ENCODE measurements around the gene DYRK1A. TPM values are rescaled to one million over a fixed set of nuclear protein-coding genes. Genes with fewer than 3 reads are reported as not detected.

Gene DYRK1A
- total RNA-seq, 2 experiments from 2014 or later: 109 to 122 TPM

DNA sequence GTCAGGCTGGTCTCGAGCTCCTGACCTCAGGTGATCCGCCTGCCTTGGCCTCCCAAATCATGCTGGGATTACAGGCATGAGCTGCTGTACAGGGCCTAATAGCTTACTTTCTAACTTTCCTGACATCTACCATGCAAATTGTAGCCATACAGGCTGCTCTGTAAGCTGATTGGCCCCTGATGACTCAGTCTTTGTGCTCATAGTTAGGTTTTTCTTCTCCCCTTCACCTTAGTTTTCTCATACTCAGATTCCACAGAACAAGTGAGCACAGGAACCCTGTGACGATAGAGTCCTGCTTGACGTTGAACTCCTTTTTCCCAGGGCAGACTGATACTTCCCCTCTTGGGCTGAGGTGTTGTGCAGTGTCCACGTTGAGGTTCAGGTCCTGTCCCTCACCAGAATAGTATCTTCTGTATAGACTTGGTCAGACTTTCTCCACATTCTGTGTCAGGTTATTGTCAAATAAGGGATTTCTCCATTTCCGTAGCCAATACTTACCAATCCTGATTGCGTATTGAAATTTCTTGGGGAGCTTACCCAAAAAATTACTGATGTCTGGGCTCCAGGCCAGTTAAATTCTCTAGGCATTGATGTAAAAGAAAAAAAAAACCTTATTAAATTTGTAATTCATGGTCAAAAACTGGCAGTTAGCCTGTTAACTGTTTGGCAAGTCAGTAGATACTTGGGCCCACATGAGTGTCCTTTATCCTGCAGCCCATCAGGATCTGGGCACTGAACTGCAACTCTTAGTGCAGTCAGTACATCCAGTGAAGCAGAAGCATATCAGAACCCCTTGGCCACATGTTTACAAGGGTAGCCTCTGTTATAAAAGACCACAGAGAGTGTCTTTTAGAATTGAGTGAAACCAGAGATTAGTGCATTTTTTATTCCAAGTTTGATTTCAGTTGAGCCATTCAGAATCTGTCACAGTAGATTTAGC, 118.2 kb downstream of the DYRK1A start:
- Mint-ChIP-seq H3K27ac (no peak overlapping the region), H3K4me3 (no peak overlapping the region), H3K4me1 (peaks cover 9% of the 10 kb centered on the region), H3K36me3 (peaks cover 22% of the 10 kb centered on the region), H3K27me3 (no peaks in the 10 kb centered on the region), H3K9me3 (no peaks in the 10 kb centered on the region)
- ATAC-seq (ENCODE audit: low read depth) (no peak), DNase-seq (no peak)
- POLR2A ChIA-PET: no interaction called here

DNA sequence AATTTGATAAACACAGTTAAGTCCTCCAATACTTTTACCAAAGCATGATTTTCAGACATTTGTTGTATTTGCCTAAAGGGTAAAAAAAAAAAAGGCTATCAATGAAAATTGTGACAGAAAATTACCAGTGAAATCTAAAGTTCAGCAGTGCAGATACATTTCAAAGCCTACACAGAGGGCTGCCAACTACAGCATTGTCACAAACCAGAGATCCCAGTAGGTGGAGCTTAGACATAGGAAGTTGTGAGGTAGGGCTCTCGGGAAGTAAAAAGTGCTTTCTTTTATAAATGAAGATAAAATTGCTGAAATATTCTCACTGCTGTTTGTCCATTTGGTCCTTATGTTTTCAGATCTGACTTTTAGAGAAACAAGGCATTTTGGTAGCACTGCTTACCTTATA, 123.0 kb downstream of the DYRK1A start:
- POLR2A ChIA-PET: no interaction called here
- peaks cover 23% of the 10 kb centered on the region for H3K36me3 Mint-ChIP-seq

DNA sequence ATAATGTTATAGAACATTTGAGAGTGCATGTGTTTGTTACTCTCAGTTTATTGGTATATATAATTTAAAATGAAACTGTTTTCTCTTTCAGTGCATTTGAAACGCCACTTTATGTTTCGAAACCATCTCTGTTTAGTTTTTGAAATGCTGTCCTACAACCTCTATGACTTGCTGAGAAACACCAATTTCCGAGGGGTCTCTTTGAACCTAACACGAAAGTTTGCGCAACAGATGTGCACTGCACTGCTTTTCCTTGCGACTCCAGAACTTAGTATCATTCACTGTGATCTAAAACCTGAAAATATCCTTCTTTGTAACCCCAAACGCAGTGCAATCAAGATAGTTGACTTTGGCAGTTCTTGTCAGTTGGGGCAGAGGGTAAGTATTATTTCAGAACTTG, 123.5 kb downstream of the DYRK1A start:
- H3K4me1 Mint-ChIP-seq: peaks cover 11% of the 10 kb centered on the region
- no peak for DNase-seq
- ATAC-seq (ENCODE audit: low read depth): no peak
- H3K27ac Mint-ChIP-seq: no peak overlapping the region
- H3K9me3 Mint-ChIP-seq: no peaks in the 10 kb centered on the region
- no peaks in the 10 kb centered on the region for H3K27me3 Mint-ChIP-seq
- H3K36me3 Mint-ChIP-seq: peaks cover 19% of the 10 kb centered on the region
- no peak overlapping the region for H3K4me3 Mint-ChIP-seq
- POLR2A ChIA-PET: no interaction called here

More for the DNA sequence above, 123.0 kb downstream of the DYRK1A start:
- H3K9me3 Mint-ChIP-seq: no peaks in the 10 kb centered on the region
- H3K4me3 Mint-ChIP-seq: no peak overlapping the region
- no peaks in the 10 kb centered on the region for H3K27me3 Mint-ChIP-seq
- no peak overlapping the region for H3K27ac Mint-ChIP-seq
- DNase-seq: no peak
- no peak for ATAC-seq (ENCODE audit: low read depth)
- peaks cover 13% of the 10 kb centered on the region for H3K4me1 Mint-ChIP-seq

DNA sequence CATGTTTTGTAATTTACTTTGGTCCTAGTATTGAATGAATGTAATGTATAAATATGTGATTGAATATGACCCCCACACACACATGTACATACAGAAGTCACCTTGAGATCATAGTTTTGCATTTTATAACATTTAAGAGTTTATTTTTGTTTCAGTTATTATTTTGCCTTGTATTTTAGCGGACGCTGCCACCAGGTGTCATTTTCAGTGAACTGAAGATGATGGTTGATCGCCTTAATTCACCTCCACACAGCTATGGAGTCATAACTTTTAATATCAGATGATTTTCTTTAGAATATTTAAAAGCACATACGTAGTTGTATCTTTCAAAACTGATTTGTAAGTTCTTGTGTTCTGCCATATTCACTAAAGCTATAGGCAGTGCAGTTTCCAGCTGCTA, 130.4 kb downstream of the DYRK1A start:
- POLR2A ChIA-PET: no interaction called here
- Mint-ChIP-seq H3K27me3 (no peaks in the 10 kb centered on the region), H3K27ac (no peak overlapping the region), H3K4me1 (peaks cover 13% of the 10 kb centered on the region), H3K9me3 (peaks cover 1% of the 10 kb centered on the region), H3K4me3 (no peak overlapping the region), H3K36me3 (peaks cover 33% of the 10 kb centered on the region)
- ATAC-seq (ENCODE audit: low read depth) (no peak), DNase-seq (no peak)

DNA sequence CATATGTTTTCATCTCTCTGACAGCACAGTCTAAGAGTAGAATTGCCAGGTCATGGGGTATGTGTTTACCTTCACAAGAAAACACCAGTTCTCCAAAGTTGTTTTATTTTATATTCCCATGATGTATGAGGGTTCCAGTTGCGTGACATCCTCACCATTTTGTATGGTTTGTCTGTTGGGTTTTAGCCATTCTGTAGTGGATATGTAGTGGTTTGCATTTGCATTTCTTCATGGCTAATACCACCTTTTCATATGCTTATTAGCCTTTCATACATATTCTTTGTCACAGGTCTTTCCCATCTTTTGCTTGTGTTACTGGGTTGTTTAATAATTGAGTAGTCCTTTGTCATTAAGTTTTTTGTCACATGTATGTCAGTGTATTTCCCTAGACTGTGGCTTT, 132.1 kb downstream of the DYRK1A start:
- peaks cover 15% of the 10 kb centered on the region for H3K4me1 Mint-ChIP-seq
- H3K9me3 Mint-ChIP-seq: peaks cover 1% of the 10 kb centered on the region
- ATAC-seq (ENCODE audit: low read depth) (no peak), DNase-seq (no peak)
- H3K4me3 Mint-ChIP-seq: no peak overlapping the region
- H3K27ac Mint-ChIP-seq: no peak overlapping the region
- POLR2A ChIA-PET: no interaction called here
- no peaks in the 10 kb centered on the region for H3K27me3 Mint-ChIP-seq
- peaks cover 38% of the 10 kb centered on the region for H3K36me3 Mint-ChIP-seq

DNA sequence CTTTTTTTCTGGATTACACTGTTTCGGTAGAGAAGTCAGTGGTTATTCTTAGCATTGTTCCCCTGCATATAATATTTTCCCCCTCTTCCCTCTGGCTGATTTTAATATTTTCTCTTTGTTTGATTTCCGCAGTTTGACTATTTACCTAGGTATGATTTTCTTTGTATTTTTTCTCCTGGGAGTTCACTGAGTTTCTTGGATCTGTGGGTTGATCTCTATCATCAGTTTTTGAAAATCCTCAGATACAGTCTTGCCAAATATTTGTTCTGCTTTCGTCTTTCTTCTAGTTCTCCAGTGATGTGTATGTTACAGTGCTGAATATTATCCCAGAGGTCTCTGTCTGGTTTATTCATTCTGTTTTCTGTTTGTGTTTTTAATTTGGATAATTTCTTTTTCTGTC, 136.4 kb downstream of the DYRK1A start:
- H3K4me3 Mint-ChIP-seq: no peak overlapping the region
- peaks cover 1% of the 10 kb centered on the region for H3K9me3 Mint-ChIP-seq
- DNase-seq: no peak
- H3K27ac Mint-ChIP-seq: no peak overlapping the region
- POLR2A ChIA-PET: no interaction called here
- peaks cover 52% of the 10 kb centered on the region for H3K36me3 Mint-ChIP-seq
- no peaks in the 10 kb centered on the region for H3K27me3 Mint-ChIP-seq
- H3K4me1 Mint-ChIP-seq: peaks cover 16% of the 10 kb centered on the region
- no peak for ATAC-seq (ENCODE audit: low read depth)

DNA sequence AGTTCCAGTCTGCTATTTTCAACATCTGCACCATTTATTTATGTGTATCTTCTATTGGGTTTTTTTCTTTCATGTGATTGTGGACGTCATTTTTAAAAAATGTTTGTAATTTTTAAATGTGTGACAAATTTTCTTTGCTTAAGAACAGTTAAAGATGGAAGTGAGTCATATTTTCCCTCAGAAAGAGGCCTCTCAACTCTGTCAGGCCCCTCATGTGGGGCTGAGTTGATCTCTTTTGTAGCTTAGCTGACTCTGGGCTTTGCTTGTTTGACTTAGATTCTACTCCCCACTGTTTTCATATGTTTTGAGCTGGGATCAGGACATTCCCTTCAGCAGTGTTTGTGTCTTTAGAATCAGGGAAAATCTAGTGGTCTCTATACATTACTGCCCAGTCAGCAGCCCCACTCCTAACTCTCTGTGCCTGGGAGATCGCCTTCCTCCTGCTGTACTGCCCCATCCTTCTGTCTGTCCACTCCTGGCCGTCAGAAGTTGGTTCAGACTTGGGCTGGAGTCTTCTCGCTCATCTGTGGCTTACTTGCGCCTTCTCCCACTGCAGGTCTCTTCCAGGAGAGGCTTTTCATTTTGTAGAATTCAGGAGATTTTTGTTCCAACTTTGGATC, 137.4 kb downstream of the DYRK1A start:
- H3K9me3 Mint-ChIP-seq: peaks cover 1% of the 10 kb centered on the region
- H3K27ac Mint-ChIP-seq: peak overlapping the region; percentile 30
- peaks cover 48% of the 10 kb centered on the region for H3K36me3 Mint-ChIP-seq
- DNase-seq: no peak
- no peak for ATAC-seq (ENCODE audit: low read depth)
- no peak overlapping the region for H3K4me3 Mint-ChIP-seq
- H3K27me3 Mint-ChIP-seq: no peaks in the 10 kb centered on the region
- POLR2A ChIA-PET: no interaction called here
- H3K4me1 Mint-ChIP-seq: peaks cover 16% of the 10 kb centered on the region

DNA sequence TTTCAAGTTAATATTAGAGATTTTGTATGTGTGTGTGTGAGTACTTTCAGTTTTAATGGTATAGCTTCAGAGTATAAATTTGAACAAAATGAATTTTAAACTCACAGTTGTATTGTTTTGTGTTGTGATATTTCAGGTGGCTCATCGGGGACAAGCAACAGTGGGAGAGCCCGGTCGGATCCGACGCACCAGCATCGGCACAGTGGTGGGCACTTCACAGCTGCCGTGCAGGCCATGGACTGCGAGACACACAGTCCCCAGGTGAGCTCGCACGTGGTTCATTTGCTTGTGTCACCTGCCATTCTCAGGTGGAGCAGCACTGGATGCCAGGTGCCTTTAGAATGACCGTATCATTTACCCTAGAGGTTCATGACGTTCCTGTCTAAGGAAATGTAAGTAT, 139.4 kb downstream of the DYRK1A start:
- no peak for DNase-seq
- no peaks in the 10 kb centered on the region for H3K27me3 Mint-ChIP-seq
- POLR2A ChIA-PET: no interaction called here
- peaks cover 50% of the 10 kb centered on the region for H3K36me3 Mint-ChIP-seq
- no peak for ATAC-seq (ENCODE audit: low read depth)
- H3K4me1 Mint-ChIP-seq: peaks cover 16% of the 10 kb centered on the region
- peaks cover 1% of the 10 kb centered on the region for H3K9me3 Mint-ChIP-seq
- no peak overlapping the region for H3K27ac Mint-ChIP-seq
- H3K4me3 Mint-ChIP-seq: no peak overlapping the region

DNA sequence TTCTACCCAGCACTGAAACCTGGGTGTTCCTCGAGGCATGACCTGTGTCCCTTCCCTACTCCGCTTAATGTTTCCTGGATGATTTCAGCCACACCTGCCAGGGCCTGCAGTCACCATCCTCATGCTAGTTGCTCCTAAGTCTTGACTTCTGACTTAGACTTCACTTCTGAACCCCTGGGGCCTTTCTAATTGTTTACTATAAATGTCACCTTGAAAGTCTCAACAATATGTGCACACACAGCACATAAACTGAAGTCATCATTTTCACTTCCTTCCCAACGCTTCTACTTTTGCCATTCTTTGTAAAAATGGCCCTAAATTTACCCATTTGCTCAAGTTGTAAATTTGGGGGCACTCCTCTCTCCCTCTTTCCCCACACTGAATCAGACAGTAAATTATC, 141.1 kb downstream of the DYRK1A start:
- no peak overlapping the region for H3K27ac Mint-ChIP-seq
- no peaks in the 10 kb centered on the region for H3K27me3 Mint-ChIP-seq
- ATAC-seq (ENCODE audit: low read depth): no peak
- POLR2A ChIA-PET: no interaction called here
- no peak overlapping the region for H3K4me3 Mint-ChIP-seq
- H3K36me3 Mint-ChIP-seq: peaks cover 51% of the 10 kb centered on the region
- H3K9me3 Mint-ChIP-seq: no peaks in the 10 kb centered on the region
- H3K4me1 Mint-ChIP-seq: peaks cover 13% of the 10 kb centered on the region
- no peak for DNase-seq

DNA sequence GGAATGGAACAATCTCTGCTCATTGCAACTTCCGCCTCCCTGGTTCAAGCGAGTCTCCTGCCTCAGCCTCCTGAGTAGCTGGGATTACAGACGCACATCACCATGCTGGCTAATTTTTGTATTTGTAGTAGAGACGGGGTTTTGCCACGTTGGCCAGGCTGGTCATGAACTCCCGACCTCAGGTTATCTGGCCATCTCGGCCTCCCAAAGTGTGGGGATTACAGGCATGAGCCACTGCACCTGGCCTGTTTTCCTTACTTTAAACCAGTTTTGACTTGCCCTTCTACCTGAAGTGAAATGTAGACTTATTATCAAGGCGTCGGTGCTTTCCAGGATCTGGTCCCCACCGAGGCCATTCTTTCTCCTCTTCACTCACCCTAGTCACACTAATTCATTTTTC, 141.8 kb downstream of the DYRK1A start:
- no peak overlapping the region for H3K27ac Mint-ChIP-seq
- peaks cover 49% of the 10 kb centered on the region for H3K36me3 Mint-ChIP-seq
- peaks cover 10% of the 10 kb centered on the region for H3K4me1 Mint-ChIP-seq
- no peaks in the 10 kb centered on the region for H3K9me3 Mint-ChIP-seq
- ATAC-seq (ENCODE audit: low read depth) (no peak), DNase-seq (no peak)
- no peaks in the 10 kb centered on the region for H3K27me3 Mint-ChIP-seq
- H3K4me3 Mint-ChIP-seq: no peak overlapping the region
- POLR2A ChIA-PET: no interaction called here

DNA sequence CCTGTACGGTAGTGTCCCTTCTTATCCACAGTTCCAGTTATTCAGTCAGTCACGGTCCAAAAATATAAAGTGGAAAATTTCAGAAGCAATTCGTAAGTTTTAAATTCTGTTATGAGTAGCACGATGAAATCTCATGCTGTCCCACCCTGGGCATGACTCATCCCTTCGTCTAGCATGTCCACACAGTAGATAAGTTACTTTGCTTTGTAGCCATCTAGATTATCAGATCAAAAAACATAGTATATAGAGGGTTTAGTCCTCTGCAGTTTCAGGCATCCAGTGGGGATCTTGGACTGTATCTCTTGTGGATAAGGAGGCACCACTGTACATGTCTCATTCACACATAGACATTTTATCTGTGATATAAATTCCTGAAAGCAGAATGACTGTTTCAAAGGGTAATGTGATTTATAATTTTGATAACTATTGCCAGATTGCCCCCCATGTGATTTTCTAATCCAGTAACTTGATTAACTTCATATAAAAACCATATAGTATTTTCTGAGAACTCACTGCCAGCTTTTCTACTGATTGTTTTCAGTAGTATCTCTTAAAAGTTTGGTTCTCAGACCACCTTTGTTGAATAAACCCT, 143.3 kb downstream of the DYRK1A start:
- Mint-ChIP-seq H3K4me1 (peaks cover 6% of the 10 kb centered on the region), H3K36me3 (peaks cover 48% of the 10 kb centered on the region), H3K27ac (no peak overlapping the region), H3K9me3 (no peaks in the 10 kb centered on the region), H3K27me3 (no peaks in the 10 kb centered on the region), H3K4me3 (no peak overlapping the region)
- no peak for ATAC-seq (ENCODE audit: low read depth)
- DNase-seq: no peak
- POLR2A ChIA-PET: no interaction called here

DNA sequence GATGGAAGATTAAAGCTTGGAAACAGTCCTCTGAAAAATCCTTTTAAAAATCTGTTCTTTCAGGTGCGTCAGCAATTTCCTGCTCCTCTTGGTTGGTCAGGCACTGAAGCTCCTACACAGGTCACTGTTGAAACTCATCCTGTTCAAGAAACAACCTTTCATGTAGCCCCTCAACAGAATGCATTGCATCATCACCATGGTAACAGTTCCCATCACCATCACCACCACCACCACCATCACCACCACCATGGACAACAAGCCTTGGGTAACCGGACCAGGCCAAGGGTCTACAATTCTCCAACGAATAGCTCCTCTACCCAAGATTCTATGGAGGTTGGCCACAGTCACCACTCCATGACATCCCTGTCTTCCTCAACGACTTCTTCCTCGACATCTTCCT, 145.3 kb downstream of the DYRK1A start:
- H3K36me3 Mint-ChIP-seq: peaks cover 46% of the 10 kb centered on the region
- DNase-seq: no peak
- no peaks in the 10 kb centered on the region for H3K27me3 Mint-ChIP-seq
- H3K9me3 Mint-ChIP-seq: no peaks in the 10 kb centered on the region
- peaks cover 6% of the 10 kb centered on the region for H3K4me1 Mint-ChIP-seq
- no peak for ATAC-seq (ENCODE audit: low read depth)
- POLR2A ChIA-PET: interaction anchor here (0.8 kb wide), 1 partner anchor 52 kb away, joined by 3 read pairs; no protein-coding TSS in a partner anchor
- peak overlapping the region; percentile 2 for H3K27ac Mint-ChIP-seq
- H3K4me3 Mint-ChIP-seq: no peak overlapping the region

DNA sequence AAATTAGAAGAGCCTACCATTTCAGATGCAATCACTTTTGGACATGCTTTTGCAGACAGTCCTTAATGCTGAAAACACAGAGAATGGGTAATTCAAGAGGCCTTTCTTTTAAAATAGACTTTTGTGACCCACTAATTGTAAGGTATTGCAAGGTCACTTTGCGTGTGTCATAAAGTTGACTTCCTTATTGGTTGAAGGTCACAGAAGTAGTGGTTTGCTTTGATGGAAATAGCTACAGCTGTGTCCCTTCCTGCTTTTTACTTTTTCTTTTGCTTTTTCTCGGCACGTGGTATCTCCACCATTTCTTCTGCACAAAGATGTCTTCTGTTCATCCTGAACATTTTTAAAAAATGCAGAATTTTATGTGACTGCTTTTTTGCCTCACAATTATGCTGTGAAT, 146.8 kb downstream of the DYRK1A start:
- no peak for ATAC-seq (ENCODE audit: low read depth)
- no peak for DNase-seq
- H3K27me3 Mint-ChIP-seq: no peaks in the 10 kb centered on the region
- H3K9me3 Mint-ChIP-seq: no peaks in the 10 kb centered on the region
- POLR2A ChIA-PET: no interaction called here
- peaks cover 6% of the 10 kb centered on the region for H3K4me1 Mint-ChIP-seq
- H3K27ac Mint-ChIP-seq: no peak overlapping the region
- H3K4me3 Mint-ChIP-seq: no peak overlapping the region
- H3K36me3 Mint-ChIP-seq: peaks cover 56% of the 10 kb centered on the region
